ENCODE measurements around the gene IL1RAPL1. TPM values are rescaled to one million over a fixed set of nuclear protein-coding genes. Genes with fewer than 3 reads are reported as not detected.

The IL1RAPL1 gene
- total RNA-seq, 1 donor from 2014 or later, result 0.16 TPM

DNA sequence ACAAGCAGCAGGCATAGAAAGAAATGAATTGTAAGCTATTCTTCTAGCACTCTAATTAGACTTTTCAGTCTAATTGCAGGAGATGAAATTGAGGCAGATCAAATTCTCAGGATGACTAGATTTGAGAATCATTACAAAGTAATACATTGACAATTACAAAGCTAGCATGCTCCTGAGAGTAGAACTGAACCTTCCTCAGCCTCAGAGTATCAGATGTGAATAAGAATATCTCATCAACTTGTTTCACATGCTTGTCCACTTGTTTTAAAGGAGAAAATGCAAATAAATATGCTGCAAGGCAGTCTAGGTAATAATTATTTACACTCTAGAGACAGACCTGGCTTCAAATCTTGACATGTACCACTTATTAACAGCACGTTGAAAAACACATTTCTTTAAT, 1137.1 kb downstream of the IL1RAPL1 start:
- DNase-seq (ENCODE audit: low read depth) (no peak), FAIRE-seq (no peak)
- no peak overlapping the region for H3K9ac ChIP-seq (ENCODE audit: low read length)
- Mint-ChIP-seq H3K27me3 (ENCODE audit: low read depth, unreplicated experiment) (no peaks in the 10 kb centered on the region), H3K4me3 (ENCODE audit: unreplicated experiment) (no peak overlapping the region), H3K27ac (ENCODE audit: unreplicated experiment) (no peak overlapping the region), H3K4me1 (ENCODE audit: low read depth, unreplicated experiment) (no peaks in the 10 kb centered on the region), H3K9me3 (ENCODE audit: unreplicated experiment) (no peaks in the 10 kb centered on the region), H3K36me3 (ENCODE audit: low read depth, unreplicated experiment) (no peaks in the 10 kb centered on the region)
- no peak overlapping the region for H3K4me3 ChIP-seq (ENCODE audit: insufficient read depth, low read depth, low read length)
- no peaks in the 10 kb centered on the region for H4K20me1 ChIP-seq (ENCODE audit: insufficient read depth, low read length)
- H3K27me3 ChIP-seq (ENCODE audit: insufficient read depth, low read length), result no peaks in the 10 kb centered on the region
- H3K79me2 ChIP-seq (ENCODE audit: insufficient read depth, low read length), result no peaks in the 10 kb centered on the region
- H3K4me1 ChIP-seq (ENCODE audit: insufficient read depth, low read length), result no peaks in the 10 kb centered on the region
- TF ChIP-seq, protein P1, sequence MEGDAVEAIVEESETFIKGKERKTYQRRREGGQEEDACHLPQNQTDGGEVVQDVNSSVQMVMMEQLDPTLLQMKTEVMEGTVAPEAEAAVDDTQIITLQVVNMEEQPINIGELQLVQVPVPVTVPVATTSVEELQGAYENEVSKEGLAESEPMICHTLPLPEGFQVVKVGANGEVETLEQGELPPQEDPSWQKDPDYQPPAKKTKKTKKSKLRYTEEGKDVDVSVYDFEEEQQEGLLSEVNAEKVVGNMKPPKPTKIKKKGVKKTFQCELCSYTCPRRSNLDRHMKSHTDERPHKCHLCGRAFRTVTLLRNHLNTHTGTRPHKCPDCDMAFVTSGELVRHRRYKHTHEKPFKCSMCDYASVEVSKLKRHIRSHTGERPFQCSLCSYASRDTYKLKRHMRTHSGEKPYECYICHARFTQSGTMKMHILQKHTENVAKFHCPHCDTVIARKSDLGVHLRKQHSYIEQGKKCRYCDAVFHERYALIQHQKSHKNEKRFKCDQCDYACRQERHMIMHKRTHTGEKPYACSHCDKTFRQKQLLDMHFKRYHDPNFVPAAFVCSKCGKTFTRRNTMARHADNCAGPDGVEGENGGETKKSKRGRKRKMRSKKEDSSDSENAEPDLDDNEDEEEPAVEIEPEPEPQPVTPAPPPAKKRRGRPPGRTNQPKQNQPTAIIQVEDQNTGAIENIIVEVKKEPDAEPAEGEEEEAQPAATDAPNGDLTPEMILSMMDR (IDR thresholded peaks at IDR 0.05; ENCODE audit: insufficient read depth, low read depth, low read length), result no peak
- no peak for TF ChIP-seq EZH2 (IDR thresholded peaks at IDR 0.05; ENCODE audit: insufficient read depth, low read length)
- no peak overlapping the region for H3K4me2 ChIP-seq (ENCODE audit: low read length)
- H3K27ac ChIP-seq (ENCODE audit: low read depth, low read length), result no peak overlapping the region
- H2AFZ ChIP-seq (ENCODE audit: low read depth, low read length), result no peak overlapping the region
- H3K36me3 ChIP-seq (ENCODE audit: insufficient read depth, low read length), result no peaks in the 10 kb centered on the region
- H3K9me3 ChIP-seq (ENCODE audit: insufficient read depth, low read depth, low read length), result no peaks in the 10 kb centered on the region

DNA sequence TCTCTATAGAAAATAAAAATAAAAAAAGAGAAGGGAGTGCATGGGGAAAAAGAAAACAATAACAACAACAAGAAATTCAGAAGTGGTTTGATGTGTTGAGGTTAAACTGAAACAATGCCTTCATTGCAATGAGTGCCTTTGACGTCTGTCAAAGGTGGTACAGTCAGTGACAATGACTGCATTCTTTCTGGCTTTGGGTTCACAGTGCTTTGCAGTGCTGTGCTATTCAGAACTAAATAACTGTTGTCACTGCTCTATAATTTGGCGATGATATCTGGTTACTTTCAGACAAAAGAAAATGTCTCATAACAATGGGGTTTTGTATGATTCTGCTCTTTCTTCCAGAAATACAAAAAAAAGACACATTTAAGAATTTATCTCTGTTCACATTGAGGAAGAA, 1139.6 kb downstream of the IL1RAPL1 start:
- Histone ChIP-seq H3K9me3 (ENCODE audit: insufficient read depth, low read depth, low read length) (no peaks in the 10 kb centered on the region), H3K4me1 (ENCODE audit: insufficient read depth, low read length) (no peaks in the 10 kb centered on the region), H3K4me2 (ENCODE audit: low read length) (no peak overlapping the region), H3K9ac (ENCODE audit: low read length) (no peak overlapping the region), H3K36me3 (ENCODE audit: insufficient read depth, low read length) (no peaks in the 10 kb centered on the region), H3K79me2 (ENCODE audit: insufficient read depth, low read length) (no peaks in the 10 kb centered on the region), H3K27me3 (ENCODE audit: insufficient read depth, low read length) (no peaks in the 10 kb centered on the region), H2AFZ (ENCODE audit: low read depth, low read length) (no peak overlapping the region), H3K27ac (ENCODE audit: low read depth, low read length) (no peak overlapping the region), H4K20me1 (ENCODE audit: insufficient read depth, low read length) (no peaks in the 10 kb centered on the region), H3K4me3 (ENCODE audit: insufficient read depth, low read depth, low read length) (no peak overlapping the region)
- H3K36me3 Mint-ChIP-seq (ENCODE audit: low read depth, unreplicated experiment), result no peaks in the 10 kb centered on the region
- no peaks in the 10 kb centered on the region for H3K4me1 Mint-ChIP-seq (ENCODE audit: low read depth, unreplicated experiment)
- TF ChIP-seq, protein P1 (IDR thresholded peaks at IDR 0.05; ENCODE audit: insufficient read depth, low read depth, low read length), result no peak
- no peak for TF ChIP-seq EZH2 (IDR thresholded peaks at IDR 0.05; ENCODE audit: insufficient read depth, low read length)
- no peaks in the 10 kb centered on the region for H3K9me3 Mint-ChIP-seq (ENCODE audit: unreplicated experiment)
- H3K27ac Mint-ChIP-seq (ENCODE audit: unreplicated experiment), result no peak overlapping the region
- H3K27me3 Mint-ChIP-seq (ENCODE audit: low read depth, unreplicated experiment), result no peaks in the 10 kb centered on the region
- DNase-seq (ENCODE audit: low read depth) (no peak), FAIRE-seq (peak; percentile 9)
- H3K4me3 Mint-ChIP-seq (ENCODE audit: unreplicated experiment), result no peak overlapping the region

DNA sequence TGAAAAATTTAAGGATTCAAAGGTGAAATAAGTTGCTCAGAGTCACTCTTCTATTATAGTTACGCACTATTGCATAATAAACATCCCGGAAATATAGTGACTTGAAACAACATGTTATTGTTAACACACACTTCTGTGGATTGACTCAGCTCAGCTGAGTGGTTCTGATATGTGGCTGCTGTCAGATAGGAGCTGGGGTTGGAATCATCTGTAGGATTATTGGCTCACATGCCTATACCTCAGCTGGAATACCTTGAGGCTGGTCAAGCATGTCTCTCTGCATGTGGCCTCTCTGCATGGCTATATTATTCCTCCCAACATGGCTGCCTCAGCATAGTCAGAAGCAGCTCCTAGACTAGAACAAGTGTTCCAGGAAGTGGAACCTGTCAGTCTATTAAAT, 1141.4 kb downstream of the IL1RAPL1 start:
- no peaks in the 10 kb centered on the region for H3K79me2 ChIP-seq (ENCODE audit: insufficient read depth, low read length)
- no peak overlapping the region for H3K27ac ChIP-seq (ENCODE audit: low read depth, low read length)
- no peaks in the 10 kb centered on the region for H3K9me3 ChIP-seq (ENCODE audit: insufficient read depth, low read depth, low read length)
- no peak for DNase-seq (ENCODE audit: low read depth)
- H4K20me1 ChIP-seq (ENCODE audit: insufficient read depth, low read length), result no peaks in the 10 kb centered on the region
- Mint-ChIP-seq H3K4me3 (ENCODE audit: unreplicated experiment) (no peak overlapping the region), H3K36me3 (ENCODE audit: low read depth, unreplicated experiment) (no peaks in the 10 kb centered on the region), H3K9me3 (ENCODE audit: unreplicated experiment) (no peaks in the 10 kb centered on the region), H3K27me3 (ENCODE audit: low read depth, unreplicated experiment) (no peaks in the 10 kb centered on the region), H3K27ac (ENCODE audit: unreplicated experiment) (no peak overlapping the region), H3K4me1 (ENCODE audit: low read depth, unreplicated experiment) (no peaks in the 10 kb centered on the region)
- no peak overlapping the region for H3K4me2 ChIP-seq (ENCODE audit: low read length)
- TF ChIP-seq, protein P1 (IDR thresholded peaks at IDR 0.05; ENCODE audit: insufficient read depth, low read depth, low read length), result no peak
- no peak overlapping the region for H2AFZ ChIP-seq (ENCODE audit: low read depth, low read length)
- no peak overlapping the region for H3K4me3 ChIP-seq (ENCODE audit: insufficient read depth, low read depth, low read length)
- H3K36me3 ChIP-seq (ENCODE audit: insufficient read depth, low read length), result no peaks in the 10 kb centered on the region
- no peaks in the 10 kb centered on the region for H3K27me3 ChIP-seq (ENCODE audit: insufficient read depth, low read length)
- no peak for FAIRE-seq
- no peak overlapping the region for H3K9ac ChIP-seq (ENCODE audit: low read length)
- no peaks in the 10 kb centered on the region for H3K4me1 ChIP-seq (ENCODE audit: insufficient read depth, low read length)
